HEK293T (cell line): Measurements from ENCODE around the gene ACOXL.

Experiments
- FOXK2 ChIP-seq: fragments of 450-650 bp; IDR thresholded peaks from 2 replicates; pipeline ENCODE4 v1.6.1; 2016; ENCODE audit warnings: mild to moderate bottlenecking
- FOXM1 ChIP-seq: fragments of 450-650 bp; IDR thresholded peaks from 2 replicates; pipeline ENCODE4 v1.6.1; 2017; ENCODE audit warnings: mild to moderate bottlenecking, borderline replicate concordance

DNA sequence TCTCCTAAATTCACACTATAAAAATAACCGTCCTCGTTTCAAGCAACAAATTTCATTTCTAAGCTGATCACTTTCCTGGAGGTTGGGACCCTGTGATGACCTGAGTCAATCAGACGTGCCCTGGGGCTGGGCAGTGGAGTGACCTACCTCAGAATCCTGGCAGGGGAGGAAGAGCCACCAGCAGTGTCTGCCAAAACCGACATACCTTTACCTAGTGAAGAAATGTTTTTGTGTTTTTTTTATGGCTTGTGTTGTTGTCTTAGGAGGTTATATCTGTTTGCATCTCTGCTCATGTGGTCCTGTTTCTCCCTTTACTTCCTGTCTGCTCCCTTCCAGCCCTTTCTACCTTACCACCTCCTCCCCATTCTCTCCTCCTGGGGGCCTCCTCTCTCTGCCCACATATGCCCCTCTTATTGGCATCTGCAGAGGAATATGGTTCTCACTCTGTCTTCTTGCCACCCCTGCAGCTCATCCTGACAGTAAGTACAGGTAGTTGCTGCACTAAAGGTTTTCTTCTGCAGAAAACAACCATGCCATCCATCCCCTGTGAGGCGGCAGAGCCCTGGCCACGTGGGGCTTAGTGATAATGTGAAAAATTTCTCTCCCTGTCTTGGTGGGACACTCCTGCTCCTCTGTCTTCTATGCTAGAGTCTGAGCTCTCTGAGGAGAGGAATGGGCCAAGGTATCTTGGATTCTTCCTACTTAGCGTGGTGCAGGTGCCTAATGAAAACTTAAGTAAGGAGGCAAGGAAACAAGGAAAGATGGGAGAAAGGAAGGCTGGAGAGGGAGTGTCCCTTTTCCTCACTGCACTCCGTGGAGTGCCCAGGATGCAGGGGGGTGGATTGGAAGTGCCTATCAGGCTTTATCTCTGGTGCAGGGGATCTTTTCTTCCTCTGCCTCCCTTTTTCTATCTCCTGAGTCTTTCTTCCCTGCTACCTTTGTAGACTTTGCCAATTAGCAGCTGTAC is 15.4 kb downstream of the ACOXL start:
- TF ChIP-seq FOXK2 (no peak), FOXM1 (no peak)
